NCI-H2171 (cell line): Measurements from ENCODE around the gene CORO7.

ENCODE experiments used
- DNase-seq: peaks from one replicate; lab custom pipeline; 2025; lab: John Stamatoyannopoulos, UW

Gene CORO7

DNA sequence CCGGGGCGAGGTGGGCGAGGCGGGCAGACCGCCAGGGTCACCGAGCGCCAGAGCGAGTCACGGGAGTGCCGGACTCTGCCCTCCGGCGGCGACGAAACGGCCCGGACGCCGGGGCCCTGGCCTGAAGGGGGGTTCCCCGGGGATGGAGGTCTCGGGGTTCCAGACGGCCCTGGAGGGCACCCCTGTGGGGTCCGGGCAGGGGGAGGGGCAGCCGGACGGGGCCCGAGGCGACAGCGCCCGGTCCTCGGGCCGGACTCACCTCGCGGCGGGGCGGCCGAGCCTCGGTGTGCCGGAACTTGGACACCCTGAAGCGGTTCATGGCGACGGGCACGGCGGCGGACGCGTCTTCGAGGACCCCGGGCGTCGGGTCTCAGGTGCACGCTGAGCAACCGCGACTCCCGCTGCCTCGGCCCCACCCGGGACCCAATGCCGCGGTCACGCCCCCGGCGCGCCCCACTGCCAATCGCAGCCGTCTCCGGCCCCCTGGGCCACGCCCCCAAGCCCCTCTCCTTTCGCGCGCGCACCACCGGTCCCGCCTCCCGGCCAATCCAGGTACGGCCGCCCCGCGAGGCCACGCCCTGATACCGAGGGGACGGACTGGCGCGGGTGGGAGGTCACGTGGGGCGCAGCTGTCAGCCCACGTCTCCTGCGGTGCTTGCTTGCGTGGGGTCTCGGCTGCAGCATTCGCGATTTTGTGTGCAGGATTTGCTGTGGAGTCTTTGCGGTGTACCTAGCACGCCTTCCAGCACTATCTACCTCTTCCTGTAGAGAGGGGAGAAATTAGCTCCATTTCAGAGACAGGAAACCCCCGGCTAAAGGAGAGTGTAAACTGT lies at the start of gene CORO7:
Gene CORO7 (minus strand): TSS at position 397 of the 833 bp plus-strand sequence. CDS start 78 bp downstream, at position 319.
- peak; percentile 94 for DNase-seq

DNA sequence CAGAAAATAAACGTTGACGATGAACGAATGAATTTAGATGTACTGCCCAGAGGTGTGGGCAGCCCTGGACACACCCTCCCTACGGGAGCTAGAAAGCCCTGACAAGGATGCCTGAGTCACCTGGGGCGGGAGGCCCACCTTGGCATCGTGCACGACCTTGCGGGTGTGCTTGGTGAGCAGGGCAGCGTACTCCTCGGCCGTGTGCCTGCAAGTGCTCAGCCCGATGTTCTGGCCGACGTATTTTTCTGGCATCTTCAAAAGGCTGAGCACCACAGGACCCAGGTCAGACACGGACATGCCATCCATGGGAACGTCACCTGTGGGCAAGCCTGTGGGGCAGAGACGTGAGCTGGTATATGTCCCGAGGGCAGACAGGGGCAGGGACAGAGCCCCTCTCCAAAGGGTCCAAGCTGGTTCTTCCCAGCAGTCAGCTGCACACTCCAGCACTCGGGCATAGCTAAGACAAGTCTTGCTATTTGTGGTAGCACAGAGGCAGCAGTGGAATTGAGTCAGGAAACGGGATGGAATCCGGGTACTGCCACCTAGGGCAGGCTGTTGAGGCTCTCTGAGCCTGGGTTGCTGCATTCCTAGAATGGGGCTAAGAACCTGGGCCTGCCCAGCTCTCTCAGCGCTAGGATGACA lies 47.2 kb upstream of the CORO7 start:
- no peak for DNase-seq

DNA sequence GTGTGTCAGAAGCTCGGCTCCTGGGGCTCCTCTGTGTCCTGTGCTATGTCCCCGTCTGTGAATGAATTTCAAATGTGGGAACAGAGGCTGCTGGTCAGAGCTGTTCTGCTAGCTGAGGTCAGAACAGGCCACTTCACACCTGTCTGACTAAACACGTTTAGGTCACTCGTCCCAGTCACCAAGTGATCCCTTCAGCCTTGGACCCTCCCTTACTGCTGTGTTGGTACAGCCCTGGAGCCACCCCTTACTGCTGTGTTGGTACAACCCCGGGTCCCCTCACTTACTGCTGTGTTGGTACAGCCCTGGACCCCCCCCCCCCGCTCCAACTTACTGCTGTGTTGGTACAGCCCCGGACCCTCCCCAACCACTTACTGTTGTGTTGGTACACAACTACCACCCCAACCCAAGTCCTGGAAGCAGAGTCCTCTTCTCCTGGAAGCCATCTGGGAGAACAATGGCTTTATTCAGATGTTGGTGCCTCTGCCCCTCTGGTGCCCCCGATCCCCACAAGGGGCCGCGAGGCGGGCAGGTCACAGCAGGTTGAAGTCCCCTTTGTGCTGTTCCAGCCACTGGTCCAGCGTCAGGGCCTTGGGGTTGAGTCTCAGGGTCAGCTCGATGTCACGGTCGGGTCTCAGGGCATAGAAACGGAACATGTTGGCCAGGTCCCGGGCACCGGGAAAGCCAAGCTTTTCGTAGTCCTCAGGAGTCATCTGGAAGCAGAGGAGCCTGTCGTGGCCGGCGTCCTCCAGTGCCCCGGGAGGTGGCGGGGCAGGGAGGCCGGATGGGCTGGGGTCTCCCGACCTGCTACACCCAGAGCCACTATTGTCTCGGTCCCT lies 45.1 kb upstream of the CORO7 start:
- DNase-seq = no peak

DNA sequence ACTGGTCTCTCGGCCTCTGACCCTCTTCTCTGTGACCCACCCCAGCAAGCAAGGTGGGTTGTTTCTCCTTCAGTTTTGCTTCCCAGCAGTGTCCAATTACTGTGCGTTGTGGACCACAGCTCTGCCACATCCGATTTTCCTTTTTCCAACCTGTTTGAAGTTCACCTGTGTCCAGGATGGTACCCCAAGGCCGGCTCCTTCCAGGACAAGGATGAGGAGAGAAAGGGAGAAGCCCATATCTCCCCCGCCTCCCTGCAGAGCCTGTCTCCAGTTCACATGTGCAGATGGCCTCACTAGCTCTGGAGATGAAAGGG lies 44.5 kb upstream of the CORO7 start:
- no peak for DNase-seq

DNA sequence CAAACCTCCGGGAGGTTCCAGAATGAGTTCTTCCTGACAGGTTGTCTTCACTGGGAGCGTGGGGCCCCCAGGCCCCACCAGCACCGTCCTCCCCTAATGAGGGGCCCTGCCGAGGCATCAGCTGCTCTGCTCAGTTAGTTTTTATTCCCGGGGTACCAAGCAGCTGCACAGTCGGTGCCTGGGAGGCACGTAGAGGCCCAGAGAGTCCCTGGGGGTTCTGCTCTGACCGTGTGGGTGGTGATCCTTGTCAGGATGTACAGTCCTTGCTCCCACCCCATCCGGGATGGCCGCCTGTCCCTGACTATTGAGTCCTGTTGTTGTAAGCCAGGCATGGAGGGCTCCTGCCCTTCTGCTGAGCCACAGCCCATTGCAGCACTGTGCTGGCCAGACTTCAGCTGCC lies 39.6 kb upstream of the CORO7 start:
- DNase-seq = no peak

DNA sequence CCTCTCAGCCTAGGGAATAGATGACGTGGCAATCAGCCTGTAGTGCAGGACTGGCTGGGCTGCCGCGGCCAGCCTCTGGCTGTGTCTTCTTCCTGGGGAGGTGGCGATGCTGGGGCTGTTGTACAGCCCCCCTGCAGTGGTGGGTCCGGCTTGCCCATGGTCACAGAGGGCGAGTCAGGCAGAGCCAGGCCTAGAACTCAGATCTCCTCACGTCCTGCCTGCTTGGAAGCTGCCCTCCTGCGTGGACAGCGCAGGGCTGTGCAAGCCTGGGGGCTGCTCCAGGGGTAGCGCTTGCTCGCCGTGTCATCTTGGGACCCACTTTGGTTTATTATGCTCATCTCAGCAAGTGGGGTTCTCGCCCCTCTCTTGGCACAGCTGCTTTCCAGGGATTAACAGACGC lies 38.7 kb upstream of the CORO7 start:
- no peak for DNase-seq

DNA sequence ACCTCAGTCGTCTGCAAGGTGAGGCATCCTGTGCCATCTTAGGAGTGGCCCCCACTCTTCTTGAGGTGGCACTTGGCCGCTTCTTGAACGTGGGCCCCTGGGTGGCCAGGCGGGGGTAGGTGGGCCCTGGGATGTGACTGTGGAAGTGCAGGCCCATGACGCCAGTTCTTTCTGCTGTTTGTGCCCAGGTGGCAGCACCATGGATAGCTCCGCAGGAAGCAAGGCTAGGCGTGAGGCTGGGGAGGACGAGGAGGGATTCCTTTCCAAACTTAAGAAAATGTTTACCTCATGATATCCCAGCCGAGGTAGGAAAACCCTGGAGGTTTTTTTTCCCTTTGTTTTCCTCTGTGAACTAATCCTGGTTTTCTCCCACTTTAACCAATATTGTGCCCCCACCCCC lies 38.2 kb upstream of the CORO7 start:
- DNase-seq = no peak

DNA sequence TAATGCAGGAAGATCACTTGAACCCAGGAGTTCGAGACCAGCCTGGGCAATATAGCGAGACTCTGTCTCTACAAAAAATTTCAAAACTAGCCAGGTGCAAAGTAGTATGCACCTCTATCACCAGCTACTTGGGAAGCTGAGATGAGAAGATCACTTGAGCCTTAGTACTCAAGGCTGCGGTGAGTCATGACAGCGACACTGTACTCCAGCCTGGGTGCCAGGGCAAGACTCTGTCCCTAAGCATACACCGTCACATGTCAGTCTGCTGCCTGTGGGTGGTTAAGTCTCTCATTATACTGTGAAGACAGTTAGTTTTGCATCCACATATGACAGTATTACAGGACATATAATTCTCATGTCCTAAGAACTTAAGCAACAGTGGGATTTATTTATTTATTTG lies 36.3 kb upstream of the CORO7 start:
- DNase-seq = no peak

DNA sequence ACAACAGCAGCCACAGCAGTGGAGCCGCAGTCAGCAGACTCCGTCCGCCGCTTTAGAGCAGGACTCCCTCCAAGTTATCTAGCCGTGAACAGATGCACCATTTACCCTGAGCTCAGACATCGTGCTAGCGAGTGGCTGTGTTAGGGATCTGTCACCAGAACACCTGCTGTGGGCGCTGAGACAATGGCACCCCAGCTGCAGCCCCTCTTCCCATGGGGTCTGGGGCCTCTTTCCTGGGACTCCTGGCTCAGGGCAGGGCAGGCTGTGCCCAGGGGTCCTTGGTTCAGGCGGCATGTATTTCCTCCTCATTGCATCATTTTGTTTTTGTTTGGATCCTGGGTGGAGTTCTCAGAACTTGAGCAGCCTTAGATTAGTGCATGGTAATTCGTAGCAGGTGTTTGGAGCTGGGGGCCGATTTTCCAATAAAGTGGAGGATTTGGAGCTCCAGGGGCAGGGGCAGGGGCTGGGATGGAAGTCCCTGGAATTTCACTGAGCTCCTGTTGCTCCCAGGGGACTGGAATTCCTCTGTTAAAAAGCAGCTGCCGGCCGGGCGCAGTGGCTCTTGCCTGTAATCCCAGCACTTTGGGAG lies 34.6 kb upstream of the CORO7 start:
- peak; percentile 26 for DNase-seq

DNA sequence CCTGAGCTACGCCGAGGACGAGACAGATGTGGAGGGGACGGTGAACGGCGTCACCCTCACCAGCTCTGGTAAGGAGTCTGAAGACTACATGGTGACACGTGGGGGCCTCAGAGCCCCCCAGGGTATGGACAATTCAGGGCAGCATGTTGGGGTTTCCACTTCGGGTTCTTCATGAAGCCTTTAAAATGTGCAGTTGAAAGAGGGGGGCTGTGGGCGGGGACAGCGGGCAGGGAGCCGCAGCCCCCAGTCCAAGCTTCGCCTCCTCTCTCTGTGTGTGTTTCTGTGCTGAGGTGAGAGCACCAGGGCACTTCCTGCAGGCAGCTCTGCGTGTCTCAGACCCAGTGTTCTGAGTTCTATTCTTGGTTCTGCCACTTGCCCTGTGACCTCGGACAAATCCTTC lies 34.0 kb upstream of the CORO7 start:
- no peak for DNase-seq

DNA sequence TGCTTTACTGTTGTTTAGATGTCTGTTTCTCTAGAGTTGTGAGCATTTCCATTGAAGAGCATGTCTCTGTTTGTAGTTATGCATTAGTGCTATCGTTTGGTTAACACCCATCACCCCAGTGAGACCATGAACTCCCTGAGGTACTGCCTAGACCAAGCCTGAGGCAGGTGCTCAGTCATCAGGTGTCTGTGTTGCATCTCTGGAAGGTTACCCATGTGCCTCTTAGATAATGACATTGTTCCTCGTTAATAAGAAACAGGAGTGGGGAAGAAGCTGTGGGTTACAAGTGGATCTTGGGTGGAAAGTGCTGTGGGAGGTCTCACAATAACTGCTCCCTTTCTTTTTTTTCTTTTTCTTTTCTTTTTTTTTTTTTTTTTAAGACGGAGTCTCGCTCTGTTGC lies 27.6 kb upstream of the CORO7 start:
- no peak for DNase-seq

DNA sequence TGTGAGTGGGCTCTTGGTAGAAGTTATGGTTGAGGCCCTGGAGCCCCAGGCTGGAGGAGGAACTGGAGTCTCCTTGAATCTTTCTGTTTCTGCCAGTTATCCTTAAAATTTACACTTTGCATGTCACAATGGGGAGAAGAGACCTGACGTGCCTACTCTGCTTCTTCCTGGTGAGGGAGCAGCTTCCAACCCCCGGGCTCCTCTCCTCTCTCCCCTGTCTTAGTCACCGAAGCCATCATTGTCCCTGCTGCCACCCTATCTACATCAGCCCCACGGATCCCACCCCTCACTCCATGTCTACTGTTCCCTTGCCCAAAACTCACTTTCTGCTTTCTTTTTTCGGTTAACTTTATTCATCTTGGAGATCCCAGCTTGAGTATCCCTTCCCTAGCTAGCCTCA lies 26.9 kb upstream of the CORO7 start:
- DNase-seq = no peak

DNA sequence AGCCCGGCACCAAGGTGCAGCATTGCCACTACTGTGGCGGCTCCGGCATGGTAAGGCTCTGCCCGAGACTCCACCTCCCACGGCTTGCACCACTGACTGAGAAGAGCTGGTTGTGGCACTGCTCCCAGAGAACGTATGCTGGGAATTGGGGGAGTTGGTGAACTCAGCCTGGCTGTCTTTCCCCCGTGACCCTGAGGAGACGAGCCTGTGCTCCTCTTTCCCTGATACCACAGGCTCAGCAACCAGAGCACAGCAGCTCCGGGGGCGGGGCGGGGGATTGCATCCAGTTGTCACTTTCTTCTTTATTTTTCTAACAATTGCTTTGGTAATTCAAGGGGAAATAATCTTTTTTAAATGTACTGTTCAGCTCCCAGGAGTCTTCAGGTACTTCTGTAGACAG lies 26.0 kb upstream of the CORO7 start:
- no peak for DNase-seq

DNA sequence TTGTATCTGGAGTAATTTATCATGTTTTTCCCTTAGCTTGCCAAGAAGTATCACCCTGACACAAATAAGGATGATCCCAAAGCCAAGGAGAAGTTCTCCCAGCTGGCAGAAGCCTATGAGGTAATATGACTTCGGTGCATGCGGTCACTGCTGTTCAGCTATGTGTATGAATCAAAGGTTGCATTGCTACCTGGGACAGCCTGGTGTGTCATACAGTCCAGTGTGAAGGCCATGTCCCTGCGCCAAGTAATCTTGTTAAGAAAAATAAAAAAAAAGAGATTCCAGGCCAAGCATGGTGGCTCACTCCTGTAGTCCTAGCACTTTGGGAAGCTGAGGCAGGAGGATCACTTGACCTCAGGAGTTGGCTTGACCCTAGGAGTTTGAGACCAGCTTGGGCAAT lies 21.0 kb upstream of the CORO7 start:
- no peak for DNase-seq

DNA sequence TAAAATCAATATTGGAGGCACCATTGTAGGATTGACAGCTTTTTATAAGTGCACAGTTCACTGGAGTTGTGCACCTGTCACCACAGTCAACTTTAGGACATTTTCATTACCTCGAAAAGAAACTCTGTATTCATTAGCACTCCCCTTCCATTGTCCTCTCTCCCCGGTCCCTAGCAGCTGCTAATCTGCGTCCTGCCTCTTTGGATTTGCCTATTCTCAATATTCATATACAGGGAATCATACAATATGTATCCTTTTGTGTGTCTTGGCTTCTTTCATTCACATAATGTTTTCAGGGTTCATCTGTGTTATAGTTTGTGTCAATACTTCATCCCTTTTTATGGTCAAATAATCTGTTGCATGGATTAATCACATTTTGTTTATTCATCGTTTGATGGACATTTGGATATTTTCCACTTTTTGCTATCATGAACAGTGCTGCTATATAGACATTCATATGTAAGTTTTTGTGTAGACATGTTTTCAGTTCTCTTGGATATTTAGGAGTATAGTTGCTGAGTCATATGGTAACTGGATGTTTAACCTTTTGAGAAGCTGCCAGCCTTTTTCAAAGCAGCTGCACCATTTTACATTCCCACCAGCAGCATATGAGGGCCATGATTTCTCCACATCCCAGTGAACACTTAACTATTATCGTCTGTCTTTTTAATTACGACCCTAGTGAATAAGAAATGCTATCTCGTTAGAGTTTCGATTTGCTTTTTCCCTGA lies 19.1 kb upstream of the CORO7 start:
- DNase-seq = no peak

DNA sequence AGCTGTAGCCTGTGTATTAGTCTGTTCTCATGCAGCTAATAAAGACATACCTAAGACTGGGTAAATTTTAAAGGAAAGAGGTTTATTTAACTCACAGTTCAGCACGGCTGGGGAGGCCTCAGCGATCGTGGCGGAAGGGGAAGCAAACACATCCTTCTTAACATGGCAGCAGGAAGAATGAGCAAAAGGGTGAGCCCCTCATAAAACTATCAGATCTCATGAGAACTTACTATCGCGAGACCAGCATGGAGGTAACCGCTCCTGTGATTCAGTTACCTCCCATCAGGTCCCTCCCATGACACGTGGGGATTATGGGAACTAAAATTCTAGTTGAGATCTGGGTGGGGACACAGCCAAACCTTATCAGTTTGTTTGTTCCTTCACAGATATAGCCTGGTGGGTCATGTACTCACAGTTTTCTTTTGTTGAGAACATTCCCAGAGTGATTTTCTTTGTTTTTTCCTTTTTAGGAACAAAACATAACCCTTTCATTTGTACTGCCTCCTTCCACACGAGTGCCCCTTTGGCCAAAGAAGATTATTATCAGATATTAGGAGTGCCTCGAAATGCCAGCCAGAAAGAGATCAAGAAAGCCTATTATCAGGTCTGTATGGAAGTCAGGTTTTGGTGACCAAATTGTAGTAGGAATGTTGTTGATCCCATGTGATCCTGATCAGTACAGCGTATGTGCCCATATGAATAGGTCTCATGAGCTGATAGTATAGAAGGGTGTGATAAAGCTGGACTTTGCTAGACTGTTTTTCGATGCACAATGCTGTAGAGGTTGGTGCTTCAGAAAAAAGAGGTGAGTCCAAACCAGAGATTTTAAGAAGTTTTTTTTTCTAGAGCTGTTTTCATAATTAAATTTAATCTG lies 17.8 kb upstream of the CORO7 start:
- DNase-seq = no peak

DNA sequence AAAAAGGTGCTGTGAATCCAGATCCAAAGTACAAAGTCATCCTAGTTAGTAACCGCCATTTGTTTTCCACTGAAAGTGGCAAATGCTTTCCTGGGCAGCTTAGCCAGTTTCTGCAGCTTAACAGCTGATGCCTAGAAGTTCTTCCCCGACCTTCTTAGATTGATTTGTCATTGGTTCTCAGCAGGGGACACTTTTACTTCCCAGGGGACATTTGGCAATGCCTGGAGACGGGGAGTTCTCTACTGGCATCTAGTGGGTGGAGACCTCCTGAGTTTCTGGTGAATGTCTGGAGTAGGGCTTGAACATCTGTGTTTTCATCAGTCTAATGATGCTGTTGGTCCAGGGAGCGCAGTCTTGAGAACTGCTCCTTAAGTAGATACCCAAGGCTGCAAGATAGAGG lies 16.8 kb upstream of the CORO7 start:
- no peak for DNase-seq

DNA sequence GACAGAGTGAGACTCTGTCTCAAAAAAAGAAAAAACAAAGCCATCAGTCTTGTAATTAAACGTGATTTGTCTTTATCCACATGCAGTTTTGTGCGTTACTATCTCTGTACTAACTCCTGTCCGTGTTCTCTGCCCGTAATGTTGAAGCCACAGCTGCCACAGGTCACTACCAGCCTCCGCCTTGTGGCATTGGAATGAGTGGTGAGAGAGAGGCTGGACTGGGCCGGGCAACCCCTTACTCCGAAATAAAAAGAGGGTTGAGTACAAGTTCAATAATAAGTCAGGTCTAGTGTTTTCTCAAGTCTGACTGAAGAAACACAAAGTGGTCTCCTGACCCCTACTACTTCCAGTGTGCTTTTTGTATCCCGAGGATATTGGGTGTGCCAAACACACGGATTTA lies 14.6 kb upstream of the CORO7 start:
- no peak for DNase-seq

DNA sequence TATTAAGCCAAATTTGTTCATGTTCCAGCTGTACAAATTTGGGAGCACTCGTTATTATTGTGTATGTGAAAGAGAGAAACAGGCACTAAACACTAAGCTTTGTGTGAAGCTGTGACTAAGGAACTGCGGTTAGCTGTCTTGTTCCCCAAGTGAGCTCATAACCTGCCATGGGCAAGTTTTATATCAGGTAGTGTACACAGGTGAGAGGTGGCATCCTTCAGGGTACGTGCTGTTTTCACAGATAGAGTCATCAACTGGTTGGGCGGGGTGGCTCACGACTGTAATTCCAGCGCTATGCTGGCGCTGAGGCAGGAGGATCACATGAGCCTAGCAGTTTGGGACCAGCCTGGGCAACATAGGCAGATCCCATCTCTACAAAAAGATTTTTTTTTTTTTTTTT lies 12.1 kb upstream of the CORO7 start:
- no peak for DNase-seq

DNA sequence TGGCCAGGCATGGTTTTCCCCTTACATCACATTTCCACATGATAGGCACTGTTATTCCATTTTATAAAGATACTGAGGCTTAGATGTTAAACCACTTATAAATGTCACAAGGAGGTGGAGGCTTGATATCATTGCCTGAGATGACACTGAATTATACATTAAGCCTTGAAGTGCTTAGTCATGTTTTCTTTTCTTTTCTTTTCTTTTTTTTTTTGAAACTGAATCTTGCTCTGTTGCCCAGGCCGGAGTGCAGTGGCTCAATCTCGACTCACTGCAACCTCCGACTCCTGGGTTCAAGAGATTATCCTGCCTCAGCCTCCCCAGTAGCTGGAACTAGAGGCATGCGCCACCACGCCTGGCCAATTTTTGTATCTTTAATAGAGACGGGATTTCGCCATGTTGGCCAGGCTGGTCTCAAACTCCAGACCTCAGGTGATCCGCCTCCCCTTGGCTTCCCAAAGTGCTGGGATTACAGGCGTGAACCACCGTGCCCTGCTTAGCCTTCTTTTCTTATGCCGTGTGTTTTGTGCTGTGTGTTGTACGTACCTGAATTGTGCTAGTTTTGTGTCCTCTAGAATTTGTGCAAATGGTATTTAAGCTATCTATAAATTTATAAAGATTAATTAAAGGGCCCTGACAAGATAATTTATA lies 10.5 kb upstream of the CORO7 start:
- DNase-seq = no peak
